Measurements from ENCODE around the gene CBLN3.

Gene CBLN3

GRCh38 chr14:24408764-24409163 lies 20.7 kb downstream of the CBLN3 start:
- H3K4me3 ChIP-seq (ENCODE audit: low read depth, low read length) = no peak overlapping the region
- no peak for TF ChIP-seq CTCF (IDR thresholded peaks at IDR 0.05; ENCODE audit: low read depth, low read length, missing control alignments)
- no peak for DNase-seq (ENCODE audit: low read depth)

GRCh38 chr14:24407608-24408325 lies 21.7 kb downstream of the CBLN3 start:
- DNase-seq (ENCODE audit: low read depth) = no peak
- no peak overlapping the region for H3K4me3 ChIP-seq (ENCODE audit: low read depth, low read length)
- TF ChIP-seq CTCF (IDR thresholded peaks at IDR 0.05; ENCODE audit: low read depth, low read length, missing control alignments) = no peak

- DNase-seq (ENCODE audit: low read depth) = no peak
Observed at GRCh38 chr14:24406416-24406815, 23.1 kb downstream of the CBLN3 start.

DNA sequence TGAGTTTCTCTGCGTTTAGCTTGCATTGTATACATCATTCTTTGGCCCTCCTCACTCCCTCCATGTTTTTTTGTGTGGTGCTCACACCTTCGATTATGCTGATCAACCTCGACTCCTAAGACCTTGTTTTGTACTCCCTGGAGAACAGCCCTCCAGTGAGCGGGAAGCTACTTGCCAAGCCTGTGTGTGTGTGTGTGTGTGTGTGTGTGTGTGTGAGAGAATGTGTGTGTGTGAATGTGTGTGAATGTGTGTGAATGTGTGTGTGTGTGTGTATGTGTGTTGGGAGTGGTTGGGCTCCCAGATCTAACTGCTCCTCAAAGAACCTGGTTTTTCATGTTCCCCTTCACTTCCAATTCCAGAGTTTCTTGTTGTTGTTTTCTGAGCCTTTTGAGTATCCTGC lies 24.7 kb downstream of the CBLN3 start:
- H3K4me3 ChIP-seq (ENCODE audit: low read depth, low read length) = no peak overlapping the region
- no peak for TF ChIP-seq CTCF (IDR thresholded peaks at IDR 0.05; ENCODE audit: low read depth, low read length, missing control alignments)
- no peak for DNase-seq (ENCODE audit: low read depth)

More at GRCh38 chr14:24406416-24406815, 23.1 kb downstream of the CBLN3 start:
- no peak for TF ChIP-seq CTCF (IDR thresholded peaks at IDR 0.05; ENCODE audit: low read depth, low read length, missing control alignments)
- no peak overlapping the region for H3K4me3 ChIP-seq (ENCODE audit: low read depth, low read length)

DNA sequence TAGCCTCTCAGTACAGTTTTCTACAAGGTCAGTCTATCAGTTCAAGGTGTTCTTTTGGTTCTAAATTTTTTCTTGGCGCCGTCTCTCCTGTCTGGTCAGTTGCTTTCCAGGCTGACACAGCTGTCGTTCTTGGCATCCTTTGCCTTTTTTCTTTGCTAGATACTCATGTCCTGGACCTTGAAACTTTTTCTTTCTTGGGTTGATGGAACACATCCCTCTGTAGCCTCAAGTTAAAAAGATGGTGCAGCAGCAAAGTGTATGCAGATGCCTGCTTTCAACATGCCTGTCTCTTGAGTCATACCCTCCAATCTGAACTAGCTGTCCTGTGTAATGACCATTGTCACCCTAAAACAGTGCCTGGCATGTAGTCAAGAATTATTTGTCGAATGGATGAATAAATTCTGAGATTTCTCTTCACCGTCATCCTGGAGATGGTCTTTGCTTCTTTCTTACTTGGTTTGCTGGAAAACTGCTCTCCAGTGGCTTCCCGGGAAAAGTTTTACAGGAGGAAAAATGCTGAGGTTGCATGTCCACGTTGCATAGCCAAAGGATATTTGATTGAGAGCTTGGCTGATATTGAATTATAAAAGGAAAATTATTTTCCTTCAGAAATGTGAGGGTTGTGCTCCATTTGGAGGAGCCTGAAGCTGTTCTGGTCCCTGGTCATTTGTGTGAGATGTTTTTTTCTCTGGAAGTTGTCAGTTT lies 26.0 kb downstream of the CBLN3 start:
- no peak overlapping the region for H3K4me3 ChIP-seq (ENCODE audit: low read depth, low read length)
- no peak for TF ChIP-seq CTCF (IDR thresholded peaks at IDR 0.05; ENCODE audit: low read depth, low read length, missing control alignments)
- no peak for DNase-seq (ENCODE audit: low read depth)

DNA sequence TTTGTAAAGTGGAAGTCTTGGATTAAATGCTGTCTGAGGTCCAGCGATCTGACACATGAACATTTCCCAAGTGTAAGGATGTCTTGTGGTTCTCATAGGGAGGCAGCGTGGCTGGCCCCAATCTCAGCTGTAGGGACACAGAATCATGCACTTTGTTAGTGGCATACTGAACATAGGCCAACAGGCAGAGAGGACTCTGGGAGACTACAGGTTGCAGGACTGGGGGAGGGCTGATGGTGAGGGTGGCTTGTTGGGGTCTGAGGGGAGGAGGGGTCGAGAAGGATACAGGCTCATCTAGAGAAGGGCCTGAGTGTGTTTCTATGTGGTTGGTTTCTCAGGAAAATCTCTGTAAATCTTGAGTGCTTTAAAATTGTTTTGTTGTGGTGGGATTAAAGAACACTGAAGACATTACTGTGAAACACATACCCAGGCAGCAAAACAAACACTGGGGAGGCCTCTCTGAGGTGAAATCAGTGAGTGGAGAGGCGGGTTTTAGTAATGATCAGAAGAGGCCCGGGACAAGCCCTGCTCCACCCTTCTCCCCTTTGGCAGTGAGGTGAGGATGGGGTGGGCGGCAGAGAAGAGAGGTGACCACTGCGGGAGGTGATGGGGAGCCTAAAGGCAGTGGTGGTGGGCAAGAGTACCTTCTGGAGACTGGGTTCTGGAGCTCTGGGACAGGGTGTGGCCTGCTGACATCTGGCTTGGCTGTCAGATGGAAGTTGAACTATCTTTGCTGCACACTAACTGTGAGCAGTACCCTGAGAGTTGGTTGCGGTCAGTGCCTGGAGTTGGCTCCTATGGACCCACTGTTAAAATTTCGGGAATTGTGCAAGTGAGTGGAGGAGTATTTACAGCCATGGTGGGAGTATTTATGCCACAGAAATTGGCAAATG lies 27.4 kb downstream of the CBLN3 start:
- no peak for DNase-seq (ENCODE audit: low read depth)
- TF ChIP-seq CTCF (IDR thresholded peaks at IDR 0.05; ENCODE audit: low read depth, low read length, missing control alignments) = no peak
- no peak overlapping the region for H3K4me3 ChIP-seq (ENCODE audit: low read depth, low read length)
